HG03196 (cell line): Measurements from ENCODE around the gene RPS6KA2.
"Not testable (repeated sequence)": the region's sequence is repeated elsewhere in the genome, so short reads cannot be mapped to it uniquely, and the experiment has no call there.

ENCODE experiments used
- ATAC-seq: cut with Tn5 transposase; IDR thresholded peaks from one replicate; pipeline ENCODE4 v1.9.1; 2021; ENCODE audit not compliant: unreplicated experiment

Gene RPS6KA2

GRCh38 chr6:166558156-166559005 lies 68.7 kb downstream of the RPS6KA2 start:
- ATAC-seq = no peak

GRCh38 chr6:166556863-166557322 lies 70.2 kb downstream of the RPS6KA2 start:
- ATAC-seq = peak; percentile 49

GRCh38 chr6:166556336-166556735 lies 70.7 kb downstream of the RPS6KA2 start:
- ATAC-seq = no peak

- no peak for ATAC-seq
Observed at GRCh38 chr6:166555086-166555485, 72.0 kb downstream of the RPS6KA2 start.

- ATAC-seq = no peak
Observed at GRCh38 chr6:166554316-166554715, 72.7 kb downstream of the RPS6KA2 start.

GRCh38 chr6:166553563-166554271 lies 73.3 kb downstream of the RPS6KA2 start:
- no peak for ATAC-seq

GRCh38 chr6:166552600-166552999 lies 74.5 kb downstream of the RPS6KA2 start:
- ATAC-seq = no peak

GRCh38 chr6:166551754-166552495 lies 75.1 kb downstream of the RPS6KA2 start:
- no peak for ATAC-seq

- no peak for ATAC-seq
Observed at GRCh38 chr6:166546653-166547052, 80.4 kb downstream of the RPS6KA2 start.

GRCh38 chr6:166545156-166546034 lies 81.7 kb downstream of the RPS6KA2 start:
- ATAC-seq = no peak

- no peak for ATAC-seq
Observed at GRCh38 chr6:166544296-166544605, 82.8 kb downstream of the RPS6KA2 start.

- no peak for ATAC-seq
Observed at GRCh38 chr6:166543603-166544295, 83.3 kb downstream of the RPS6KA2 start.

GRCh38 chr6:166542580-166542912 lies 84.5 kb downstream of the RPS6KA2 start:
- ATAC-seq = no peak

GRCh38 chr6:166541876-166542579 lies 85.0 kb downstream of the RPS6KA2 start:
- no peak for ATAC-seq

- no peak for ATAC-seq
Observed at GRCh38 chr6:166541366-166541765, 85.7 kb downstream of the RPS6KA2 start.

- peak; percentile 93 for ATAC-seq
Observed at GRCh38 chr6:166540631-166541331, 86.3 kb downstream of the RPS6KA2 start.

GRCh38 chr6:166539543-166539942 lies 87.5 kb downstream of the RPS6KA2 start:
- no peak for ATAC-seq

- ATAC-seq = not testable (repeated sequence)
Observed at GRCh38 chr6:166539011-166539385, 88.1 kb downstream of the RPS6KA2 start.
